IPS-18a (cell line): Measurements from ENCODE around the gene TNFRSF19.

Experiments used
- H3K27ac ChIP-seq: one replicate; pipeline ENCODE4 v1.5.1; 2013; ENCODE audit warnings: low read length
- H3K27me3 ChIP-seq: one replicate; pipeline ENCODE4 v1.6.1; 2013; ENCODE audit warnings: mild to moderate bottlenecking, low read length; ENCODE audit not compliant: control insufficient read depth, insufficient read depth
- H3K36me3 ChIP-seq: one replicate; pipeline ENCODE4 v1.6.1; 2013; ENCODE audit warnings: low read depth, low read length; ENCODE audit not compliant: control insufficient read depth
- H3K4me1 ChIP-seq: one replicate; pipeline ENCODE4 v1.6.1; 2013; ENCODE audit warnings: low read depth, low read length; ENCODE audit not compliant: control insufficient read depth
- H3K4me3 ChIP-seq: one replicate; pipeline ENCODE4 v1.5.1; 2013; ENCODE audit warnings: low read length
- H3K9ac ChIP-seq: one replicate; pipeline ENCODE4 v1.6.1; 2013; ENCODE audit warnings: mild to moderate bottlenecking, low read length, moderate library complexity
- H3K9me3 ChIP-seq: one replicate; pipeline ENCODE4 v1.6.1; 2013; ENCODE audit warnings: low read depth, low read length; ENCODE audit not compliant: control insufficient read depth

The TNFRSF19 gene

DNA sequence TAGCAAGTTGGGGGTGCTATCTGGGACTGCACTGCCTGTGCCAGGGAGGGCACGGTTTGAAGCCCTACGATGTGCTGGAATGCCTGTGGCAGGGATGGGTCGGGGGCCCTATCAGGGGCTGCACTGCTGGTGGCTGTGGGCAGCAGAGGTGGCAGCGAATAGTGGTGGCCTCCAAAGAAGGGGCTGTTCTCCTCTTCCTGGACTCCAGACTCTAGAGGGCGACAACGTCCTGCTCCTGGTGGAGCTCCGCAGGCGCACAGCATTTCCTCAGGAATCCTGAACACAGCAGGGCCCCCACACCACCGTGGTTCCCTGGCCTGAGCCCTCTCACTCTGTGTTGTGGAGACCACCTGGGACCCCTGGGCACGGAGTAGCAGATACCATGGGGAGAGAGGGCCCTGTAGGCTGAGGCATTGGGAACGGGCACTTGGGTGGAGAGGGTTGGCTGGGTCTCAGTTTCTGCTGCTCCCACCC is 145.6 kb downstream of the TNFRSF19 start:
- H3K4me1 ChIP-seq, result no peaks in the 10 kb centered on the region
- H3K36me3 ChIP-seq, result no peaks in the 10 kb centered on the region
- H3K27me3 ChIP-seq, result no peaks in the 10 kb centered on the region
- no peaks in the 10 kb centered on the region for H3K9me3 ChIP-seq
- no peak overlapping the region for H3K27ac ChIP-seq
- no peak overlapping the region for H3K9ac ChIP-seq
- H3K4me3 ChIP-seq, result no peak overlapping the region

DNA sequence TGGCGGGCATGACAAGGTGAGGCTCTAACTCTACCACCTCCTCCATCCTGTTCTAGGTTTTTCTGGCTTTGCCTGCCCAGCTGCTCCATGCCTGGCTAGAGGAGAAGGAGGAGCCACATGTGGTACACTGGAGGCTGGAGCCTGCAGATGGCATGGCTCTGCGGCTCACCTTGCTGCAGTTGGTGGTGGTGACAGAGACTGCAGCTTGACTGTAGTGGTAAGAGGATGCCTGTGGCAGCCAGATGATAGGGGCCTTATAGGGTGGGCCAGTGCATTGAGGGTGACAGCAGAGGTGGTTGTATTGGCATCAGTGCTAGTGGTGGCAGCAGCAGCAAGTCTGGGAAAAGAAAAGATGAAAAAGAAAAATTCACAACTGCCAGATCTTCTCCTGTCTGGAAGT is 146.2 kb downstream of the TNFRSF19 start:
- H3K36me3 ChIP-seq, result no peaks in the 10 kb centered on the region
- no peaks in the 10 kb centered on the region for H3K9me3 ChIP-seq
- no peak overlapping the region for H3K9ac ChIP-seq
- H3K27ac ChIP-seq, result no peak overlapping the region
- no peak overlapping the region for H3K4me3 ChIP-seq
- H3K27me3 ChIP-seq, result no peaks in the 10 kb centered on the region
- H3K4me1 ChIP-seq, result no peaks in the 10 kb centered on the region

DNA sequence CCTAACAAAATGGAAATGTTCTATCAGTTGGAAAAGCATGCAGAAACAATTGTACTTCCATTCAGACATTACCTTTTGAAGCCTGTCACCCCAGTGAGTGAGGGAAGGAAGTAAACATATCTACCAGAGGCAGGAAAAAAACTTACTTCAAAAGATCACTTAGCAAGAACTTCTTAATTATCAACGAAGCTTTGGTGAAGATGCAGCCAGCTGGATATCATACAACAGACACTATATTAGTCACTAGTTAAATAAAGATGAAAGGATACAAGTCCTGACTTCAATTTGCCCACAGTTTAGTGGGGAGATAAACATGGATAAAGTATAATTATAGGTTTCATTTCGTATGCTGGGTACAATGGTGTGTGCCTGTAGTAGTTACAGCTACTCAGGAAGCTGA is 148.8 kb downstream of the TNFRSF19 start:
- H3K9me3 ChIP-seq, result no peaks in the 10 kb centered on the region
- H3K4me3 ChIP-seq, result no peak overlapping the region
- H3K4me1 ChIP-seq, result peaks cover 4% of the 10 kb centered on the region
- no peak overlapping the region for H3K9ac ChIP-seq
- H3K27ac ChIP-seq, result no peak overlapping the region
- H3K36me3 ChIP-seq, result no peaks in the 10 kb centered on the region
- no peaks in the 10 kb centered on the region for H3K27me3 ChIP-seq

DNA sequence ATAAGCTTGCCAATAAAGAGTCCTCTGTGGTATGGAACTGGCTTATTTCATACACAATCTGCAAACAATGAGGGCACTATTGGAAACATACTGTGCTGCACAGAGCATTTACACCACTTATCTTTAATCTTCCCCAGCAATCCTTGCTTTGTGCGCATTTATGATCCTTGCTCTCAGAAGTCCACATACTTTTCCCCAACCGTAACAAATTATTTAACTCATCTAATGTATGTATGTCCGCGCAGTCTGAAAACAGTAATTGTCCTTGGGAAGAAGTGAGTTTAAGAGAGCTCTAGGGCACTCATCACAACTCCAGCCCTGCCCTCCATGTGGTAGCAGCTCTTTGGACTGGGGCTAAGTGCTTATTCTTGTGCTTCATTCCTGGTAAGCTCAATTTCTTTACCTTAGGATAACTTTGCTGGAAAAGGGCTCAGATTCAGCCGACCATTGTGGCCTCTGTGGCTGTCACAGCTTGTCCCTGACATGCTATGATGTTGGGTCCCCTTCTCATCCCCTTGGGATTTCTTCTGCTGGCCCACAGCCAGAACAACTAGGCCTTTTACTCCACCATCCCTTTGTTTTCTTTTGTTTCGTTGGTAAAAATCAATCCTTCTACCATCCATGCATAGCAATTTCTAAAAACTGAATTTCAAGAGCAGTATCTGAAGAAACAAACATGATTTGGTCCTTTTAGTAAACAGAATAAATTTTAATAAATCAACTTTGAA is 152.7 kb downstream of the TNFRSF19 start:
- no peaks in the 10 kb centered on the region for H3K36me3 ChIP-seq
- no peaks in the 10 kb centered on the region for H3K27me3 ChIP-seq
- H3K9ac ChIP-seq, result no peak overlapping the region
- no peak overlapping the region for H3K4me3 ChIP-seq
- H3K9me3 ChIP-seq, result no peaks in the 10 kb centered on the region
- H3K4me1 ChIP-seq, result peaks cover 10% of the 10 kb centered on the region
- H3K27ac ChIP-seq, result no peak overlapping the region

DNA sequence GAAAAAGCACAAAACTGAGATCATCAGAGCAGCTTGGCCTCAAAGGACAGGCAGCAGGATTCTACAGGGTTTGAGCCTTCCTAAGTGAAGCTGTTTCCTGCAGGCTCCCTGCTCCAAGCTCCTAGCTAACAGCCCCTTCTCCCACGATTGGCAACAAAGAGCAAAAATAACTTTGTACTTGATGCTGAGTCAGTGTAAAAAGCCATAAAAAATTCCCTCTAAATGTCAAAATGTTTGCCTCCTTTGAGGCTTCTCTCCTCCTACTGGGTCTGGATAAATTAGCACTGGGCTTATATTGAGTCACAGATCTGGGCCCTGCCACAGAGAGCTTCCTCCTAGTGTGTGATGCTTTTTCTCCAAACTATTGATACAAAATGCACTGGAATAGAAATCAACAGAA is 153.3 kb downstream of the TNFRSF19 start:
- Histone ChIP-seq H3K27me3 (no peaks in the 10 kb centered on the region), H3K9me3 (no peaks in the 10 kb centered on the region), H3K4me1 (peaks cover 10% of the 10 kb centered on the region), H3K9ac (no peak overlapping the region), H3K27ac (no peak overlapping the region), H3K36me3 (no peaks in the 10 kb centered on the region), H3K4me3 (no peak overlapping the region)

DNA sequence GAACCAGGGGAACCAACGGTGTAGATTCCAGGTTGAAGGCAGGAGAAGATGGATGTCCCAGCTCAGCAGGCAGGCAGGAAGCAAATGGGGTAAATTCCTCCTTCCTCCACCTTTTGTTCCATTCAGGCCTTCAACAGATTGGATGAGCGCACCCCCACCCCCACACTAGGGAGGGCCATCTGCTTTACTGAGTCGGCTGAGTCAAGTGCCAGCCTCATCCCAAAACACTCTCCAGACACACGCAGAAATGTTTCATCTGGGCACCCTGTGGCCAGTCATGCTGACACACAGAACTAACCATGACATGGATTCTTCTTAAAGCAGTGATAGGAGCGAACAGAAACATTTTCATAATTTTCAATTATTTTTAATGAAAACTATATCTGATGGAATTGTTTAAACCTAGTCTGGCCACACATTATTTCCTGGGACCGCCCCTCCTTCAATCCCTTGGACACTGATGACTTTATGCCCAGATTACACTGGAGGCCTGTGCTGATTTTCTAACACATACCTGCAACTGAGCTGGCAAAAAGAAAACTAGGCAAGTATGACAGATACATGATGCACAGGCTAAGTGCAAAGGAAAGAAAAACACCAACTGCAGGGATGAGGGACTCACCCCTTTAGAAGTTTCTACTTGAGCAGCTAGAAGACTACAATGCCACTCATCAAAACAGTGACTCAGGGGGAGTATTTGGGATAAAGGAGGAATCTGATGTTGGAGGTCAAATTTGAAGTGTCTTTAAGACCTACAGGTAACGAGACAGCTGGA is 154.2 kb downstream of the TNFRSF19 start:
- Histone ChIP-seq H3K4me1 (peaks cover 10% of the 10 kb centered on the region), H3K4me3 (no peak overlapping the region), H3K36me3 (no peaks in the 10 kb centered on the region), H3K9me3 (no peaks in the 10 kb centered on the region), H3K27ac (no peak overlapping the region), H3K27me3 (no peaks in the 10 kb centered on the region), H3K9ac (no peak overlapping the region)
